HG02571 (cell line): ENCODE results near the gene TAOK3.
A peak's percentile ranks its signal among the peaks of the same experiment; 100 is the strongest.
"Not testable (repeated sequence)": the region's sequence is repeated elsewhere in the genome, so short reads cannot be mapped to it uniquely, and the experiment has no call there.

Source experiments
- ATAC-seq: cut with Tn5 transposase; IDR thresholded peaks from one replicate; pipeline ENCODE4 v1.9.1; 2021; ENCODE audit warnings: mild to moderate bottlenecking, moderate library complexity; ENCODE audit not compliant: unreplicated experiment

Gene TAOK3

DNA sequence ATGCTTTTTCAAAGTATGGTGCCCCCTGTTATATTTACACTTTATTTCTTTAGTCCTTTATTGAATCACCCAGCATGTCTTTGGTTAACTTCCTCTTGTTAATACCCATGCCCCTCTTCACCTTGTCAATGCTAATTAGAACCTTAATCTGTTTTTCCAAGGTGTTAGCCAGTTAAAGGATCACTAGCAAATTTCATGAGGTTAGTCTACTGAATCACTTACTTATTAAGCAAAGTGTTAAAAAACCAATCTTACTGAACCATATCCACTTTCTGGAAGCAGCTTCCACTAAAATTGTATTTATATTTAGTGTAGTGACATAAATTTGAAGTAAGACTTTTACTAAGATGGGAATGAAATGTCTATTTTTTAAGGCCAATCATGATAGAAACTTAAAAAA, 27.9 kb downstream of the TAOK3 start:
- ATAC-seq, result no peak

DNA sequence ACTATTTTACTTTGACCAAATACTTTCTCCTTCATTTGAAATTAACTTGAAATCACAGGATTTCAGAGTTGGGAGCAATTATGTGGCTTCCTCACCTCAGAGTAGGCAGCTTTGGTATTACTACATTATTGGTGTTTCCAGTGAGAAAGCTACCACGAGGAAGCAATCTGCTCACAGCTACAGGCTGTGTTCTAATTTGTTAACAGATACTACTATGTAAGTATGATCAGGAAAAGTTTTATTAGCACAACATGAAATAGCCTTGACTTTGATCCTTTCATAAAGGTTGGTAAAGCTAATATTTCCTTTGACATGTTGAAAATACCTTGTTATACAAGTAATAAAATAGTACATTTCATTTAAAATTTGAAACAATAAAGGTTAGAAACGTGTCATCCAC, 30.6 kb downstream of the TAOK3 start:
- no peak for ATAC-seq

DNA sequence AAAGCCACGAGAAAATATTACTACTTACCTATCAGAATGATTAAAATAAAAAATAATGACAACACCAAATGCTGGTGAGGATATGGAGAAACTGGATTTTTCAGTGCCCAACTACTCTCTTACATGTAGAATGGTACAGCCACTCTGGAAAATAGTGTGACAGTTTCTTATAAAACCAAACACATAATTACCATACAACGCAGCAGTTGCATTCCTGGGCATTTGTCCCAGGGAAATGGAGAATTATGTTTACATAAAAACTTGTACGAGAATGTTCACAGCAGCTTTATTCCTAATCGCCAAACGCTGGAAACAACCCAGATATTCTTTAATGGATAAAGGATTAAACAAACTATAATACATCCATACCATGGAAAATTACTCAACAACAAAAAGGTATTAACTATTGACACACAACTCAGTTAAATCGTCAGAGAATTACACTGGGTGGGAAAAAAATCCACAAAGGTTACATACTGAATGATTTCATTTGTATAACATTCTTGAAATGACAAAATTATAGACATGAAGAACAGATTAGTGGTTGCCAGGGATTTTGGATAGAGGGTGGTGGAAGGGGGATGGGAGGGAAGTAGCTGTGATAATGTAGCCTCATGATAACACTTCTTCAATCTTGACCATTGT, 35.4 kb downstream of the TAOK3 start:
- no peak for ATAC-seq

DNA sequence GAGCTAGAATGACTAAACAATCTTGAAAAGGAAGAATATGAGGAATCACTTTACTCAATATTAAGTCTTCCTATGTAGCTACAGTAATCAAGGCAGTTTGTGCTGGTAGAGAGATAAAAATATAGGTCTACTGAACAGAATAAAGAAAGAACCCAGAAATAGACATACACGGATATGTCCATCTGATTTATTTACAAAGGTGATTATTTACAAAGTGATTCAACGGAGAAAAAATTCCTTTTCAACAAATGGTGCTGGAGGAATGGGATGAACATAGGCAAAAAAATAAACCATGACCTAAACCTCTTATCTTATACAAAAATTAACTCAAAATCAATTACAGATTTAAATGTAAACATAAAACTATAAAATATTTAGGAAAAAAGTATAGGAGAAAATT, 36.6 kb downstream of the TAOK3 start:
- no peak for ATAC-seq

DNA sequence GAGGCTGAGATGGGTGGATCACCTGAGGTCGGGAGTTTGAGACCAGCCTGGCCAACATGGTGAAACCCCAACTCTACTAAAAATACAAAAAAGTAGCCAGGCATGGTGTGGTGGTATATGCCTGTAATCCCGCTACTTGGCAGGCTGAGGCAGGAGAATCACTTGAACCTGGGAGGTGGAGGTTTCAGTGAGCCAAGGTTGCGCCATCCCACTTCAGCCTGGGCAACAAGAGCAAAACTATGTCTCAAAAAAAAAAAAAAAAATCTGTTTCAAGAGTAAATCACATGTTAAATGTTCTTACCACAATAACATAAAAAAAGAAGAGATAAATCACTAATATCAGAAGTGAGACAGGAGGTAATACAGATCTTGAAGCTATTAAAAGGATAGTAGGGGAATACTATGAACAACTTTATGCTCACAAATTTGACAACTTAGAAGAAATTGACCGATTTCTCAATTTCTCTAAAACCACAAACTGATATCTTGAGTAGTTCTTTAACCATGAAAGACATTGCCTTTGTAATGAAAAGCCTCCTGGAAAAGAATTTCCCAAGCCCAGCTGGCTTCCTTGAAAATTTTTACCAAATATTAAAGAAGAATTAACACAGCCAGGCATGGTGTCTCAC, 37.7 kb downstream of the TAOK3 start:
- no peak for ATAC-seq

DNA sequence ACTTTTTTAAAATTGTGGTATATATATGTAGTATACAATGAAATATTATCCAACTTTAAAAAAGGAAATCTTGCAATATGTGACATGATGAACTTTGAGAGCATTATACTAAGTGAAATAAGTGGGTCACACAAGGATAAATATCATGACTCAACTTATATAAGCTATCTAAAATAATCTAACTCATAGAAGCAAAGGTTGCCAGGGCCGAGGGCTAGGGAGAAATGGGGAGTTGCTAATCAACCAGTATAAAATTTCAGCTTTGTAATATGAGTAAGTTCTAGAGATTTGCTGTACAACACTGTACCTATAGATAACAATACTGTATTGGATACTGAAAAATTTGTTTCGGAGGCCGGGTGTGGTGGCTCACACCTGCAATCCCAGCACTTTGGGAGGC, 38.5 kb downstream of the TAOK3 start:
- no peak for ATAC-seq

DNA sequence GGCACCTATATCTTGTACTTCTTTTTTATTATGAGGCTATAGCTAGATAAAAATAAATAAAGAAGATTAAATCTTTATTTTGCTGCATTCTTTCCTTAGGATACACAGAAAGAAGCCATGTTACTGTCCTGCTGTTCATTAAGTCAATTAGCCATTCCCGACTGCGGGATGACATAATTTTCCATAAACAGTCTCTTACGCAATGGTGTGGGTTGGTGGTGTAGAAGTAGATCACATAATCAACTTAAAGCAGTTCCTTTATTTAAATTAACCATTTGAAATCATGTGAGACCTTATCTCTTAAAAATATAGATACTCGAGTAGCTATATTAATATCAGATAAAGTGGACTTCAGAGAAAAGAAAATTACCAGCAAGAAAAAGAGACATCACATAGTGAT, 40.2 kb downstream of the TAOK3 start:
- ATAC-seq, result no peak

DNA sequence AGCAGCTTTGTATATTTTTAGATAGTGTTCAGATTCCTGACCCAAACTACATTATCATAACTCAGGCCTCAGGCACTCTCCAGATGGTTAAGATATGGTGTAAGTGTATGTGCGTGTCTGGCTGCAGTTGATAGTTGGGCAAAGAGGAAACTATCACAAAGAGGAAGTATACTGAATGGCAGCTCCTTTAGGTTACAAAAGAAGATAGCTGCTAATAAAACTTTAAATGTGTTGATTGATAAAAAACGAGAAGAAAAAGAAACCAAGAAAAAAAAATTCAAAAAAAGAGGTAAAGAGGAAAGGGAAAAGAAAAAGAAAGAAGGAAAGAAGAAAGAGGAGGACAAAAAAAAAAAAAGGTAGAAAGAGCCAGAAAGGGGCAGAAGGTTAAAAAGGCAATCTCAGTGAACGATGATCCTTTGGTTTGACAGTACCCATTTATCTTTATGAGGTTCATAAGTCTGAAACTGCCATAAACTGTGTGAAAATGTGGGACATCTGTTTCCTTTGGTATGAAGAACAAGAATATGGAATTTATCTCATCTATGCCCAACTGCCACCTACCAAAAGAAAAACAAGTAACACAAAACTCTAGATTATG, 42.2 kb downstream of the TAOK3 start:
- no peak for ATAC-seq

DNA sequence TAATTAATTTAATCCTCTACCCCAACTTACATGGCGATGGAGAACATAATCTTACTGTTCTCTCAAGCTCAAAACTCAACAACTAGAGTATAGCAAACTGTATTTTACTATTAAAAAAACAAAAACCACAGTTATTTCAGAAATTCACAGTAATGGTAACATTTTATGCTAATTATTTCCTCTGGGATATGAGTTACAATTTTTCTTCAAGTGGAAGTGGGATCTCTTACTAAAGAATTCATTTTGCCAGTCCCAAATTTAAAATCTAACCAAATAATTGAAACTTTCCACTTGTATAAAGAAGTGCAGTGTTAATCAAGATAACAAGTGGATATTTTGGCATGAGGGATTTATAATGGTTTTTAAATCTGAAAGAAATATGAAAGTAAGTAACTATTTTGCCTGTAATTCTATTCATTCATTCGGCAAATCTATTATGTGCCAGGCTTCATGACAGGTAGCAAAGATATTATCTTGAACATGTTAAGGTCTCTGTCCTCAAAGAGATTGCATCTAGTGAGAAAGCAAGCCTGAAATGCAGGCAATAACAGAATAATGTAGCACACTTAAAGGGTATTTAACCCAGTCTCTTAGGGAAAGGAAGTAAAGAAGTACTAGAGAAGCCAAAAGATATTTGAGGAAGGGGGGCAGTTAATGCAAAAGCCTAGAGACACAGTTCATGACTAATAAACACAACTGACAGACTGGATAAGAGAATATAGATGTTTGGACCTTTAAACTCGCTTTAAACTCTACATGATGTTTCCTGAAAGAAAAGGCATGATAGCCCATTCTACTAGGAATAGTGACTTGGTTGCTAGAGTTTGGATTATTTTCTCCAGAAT, 44.0 kb downstream of the TAOK3 start:
- no peak for ATAC-seq

DNA sequence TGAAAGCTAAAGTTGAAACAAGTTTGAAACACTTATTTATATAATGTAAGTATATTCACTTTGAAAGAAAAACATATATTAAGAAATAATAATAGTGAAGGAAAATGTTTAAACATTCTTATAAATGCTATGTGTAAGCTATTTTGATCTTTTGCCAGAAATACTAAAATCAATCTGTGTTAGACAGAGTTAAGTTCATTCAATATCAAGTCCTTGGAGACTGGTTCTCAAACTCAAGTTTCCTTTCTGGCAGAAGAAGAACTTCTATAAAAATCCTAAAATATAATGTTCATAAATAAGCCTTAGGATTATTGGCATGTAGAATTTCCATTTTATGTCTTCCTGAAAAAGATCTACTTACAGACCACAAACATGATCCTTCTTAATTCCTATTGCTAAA, 45.3 kb downstream of the TAOK3 start:
- ATAC-seq, result no peak

DNA sequence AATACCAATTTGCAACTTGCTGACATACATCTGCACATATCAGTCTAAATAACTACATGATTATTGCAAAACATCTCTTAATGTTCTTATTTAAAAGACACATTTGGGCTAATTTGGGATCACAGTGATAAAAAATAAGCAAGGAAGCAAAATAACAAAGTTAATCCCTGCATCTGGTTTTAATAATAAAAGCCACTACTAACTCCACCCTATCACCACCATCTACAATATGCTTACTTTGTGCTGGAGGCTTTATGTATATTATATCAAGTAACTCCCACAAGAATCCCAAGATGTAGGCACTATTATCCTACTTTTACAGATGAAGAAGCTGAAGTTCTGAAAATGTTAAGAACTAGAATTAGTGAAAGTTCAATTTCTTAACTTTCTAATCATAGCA, 45.7 kb downstream of the TAOK3 start:
- ATAC-seq, result no peak

DNA sequence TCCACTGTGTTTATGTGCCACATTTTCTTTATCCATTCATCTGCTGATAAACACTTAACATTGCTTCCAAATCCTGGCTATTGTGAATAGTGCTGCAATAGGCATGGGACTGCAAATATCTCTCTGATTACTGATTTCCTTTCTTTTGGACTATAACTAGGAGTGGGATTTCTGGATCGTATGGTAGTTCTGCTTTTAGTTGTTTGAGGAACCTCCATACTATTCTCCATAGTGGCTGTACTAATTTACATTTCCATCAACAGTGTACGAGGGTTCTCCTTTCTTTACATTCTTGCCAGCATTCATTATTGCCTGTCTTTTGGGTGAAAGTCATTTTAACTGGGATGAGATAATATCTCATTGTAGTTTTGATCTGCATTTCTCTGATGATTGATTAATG, 47.6 kb downstream of the TAOK3 start:
- no peak for ATAC-seq

DNA sequence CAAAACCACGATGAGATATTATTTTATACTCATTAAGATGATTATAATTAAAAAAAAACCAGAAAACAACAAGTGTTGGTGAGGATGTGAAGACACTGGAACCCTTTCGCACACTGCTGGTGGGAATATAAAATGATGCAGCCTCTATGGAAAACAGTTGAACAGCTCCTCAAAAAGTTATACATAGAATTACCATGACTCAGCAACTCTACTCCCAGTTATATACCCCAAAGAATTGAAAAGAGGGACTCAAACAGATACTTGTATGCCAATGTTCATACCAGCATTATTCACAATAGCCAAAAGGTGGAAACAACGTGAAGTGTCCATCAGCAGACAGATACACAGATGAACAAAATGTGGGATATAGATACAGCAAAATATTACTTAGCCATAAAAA, 53.1 kb downstream of the TAOK3 start:
- ATAC-seq, result no peak

DNA sequence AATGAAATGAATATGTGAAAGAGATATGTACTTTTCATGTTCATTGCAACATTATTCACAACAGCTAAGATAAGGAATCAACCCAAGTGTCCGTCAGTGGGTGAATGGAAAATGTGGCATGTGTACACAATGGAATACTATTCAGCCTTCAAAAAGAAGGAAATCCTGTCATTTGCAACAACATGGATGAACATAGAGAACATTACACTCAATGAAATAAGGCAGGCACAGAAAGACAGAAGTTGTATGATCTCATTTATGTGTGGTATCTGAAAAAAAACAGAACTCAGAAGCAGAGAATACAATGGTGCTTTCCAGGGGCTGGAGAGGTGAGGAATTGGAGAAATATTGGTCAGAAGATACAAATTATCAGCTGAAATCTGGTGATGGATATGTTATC, 54.0 kb downstream of the TAOK3 start:
- ATAC-seq, result no peak

DNA sequence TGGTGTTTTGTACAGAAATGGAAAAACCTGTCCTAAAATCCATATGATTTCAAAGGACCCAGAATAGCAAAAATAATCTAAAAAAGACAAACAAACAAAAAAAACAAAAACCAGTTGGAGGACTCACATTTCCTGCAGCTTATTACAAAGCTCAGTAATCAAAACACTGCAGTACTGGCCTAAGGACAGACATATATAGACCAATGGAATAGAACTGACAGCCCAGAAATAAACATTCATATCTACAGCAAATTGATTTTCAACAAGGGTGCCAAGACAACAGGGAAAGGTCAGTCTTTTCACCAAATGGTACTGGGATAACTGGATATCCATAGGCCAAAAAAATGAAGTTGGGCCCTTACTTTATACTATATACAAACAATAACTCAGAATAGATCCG, 55.0 kb downstream of the TAOK3 start:
- ATAC-seq, result no peak

DNA sequence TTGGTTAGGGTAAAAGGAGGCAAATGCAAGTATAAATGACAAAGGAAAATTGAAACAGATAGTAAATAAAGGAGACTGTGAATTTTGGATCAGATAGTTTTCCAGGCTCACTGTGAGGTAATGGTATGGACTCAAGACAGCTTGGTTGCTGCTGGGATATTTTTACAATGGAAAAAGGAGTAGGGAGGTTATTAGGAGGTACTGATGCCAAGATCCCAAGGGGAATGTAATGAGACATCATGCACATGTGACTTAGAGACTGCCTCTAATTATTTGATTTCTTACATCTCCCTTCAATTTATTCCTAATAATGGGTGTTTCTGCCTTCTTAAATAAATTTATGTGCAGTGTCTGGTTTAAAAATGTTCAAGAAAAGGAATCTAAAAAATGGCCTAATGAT, 56.9 kb downstream of the TAOK3 start:
- ATAC-seq, result no peak

DNA sequence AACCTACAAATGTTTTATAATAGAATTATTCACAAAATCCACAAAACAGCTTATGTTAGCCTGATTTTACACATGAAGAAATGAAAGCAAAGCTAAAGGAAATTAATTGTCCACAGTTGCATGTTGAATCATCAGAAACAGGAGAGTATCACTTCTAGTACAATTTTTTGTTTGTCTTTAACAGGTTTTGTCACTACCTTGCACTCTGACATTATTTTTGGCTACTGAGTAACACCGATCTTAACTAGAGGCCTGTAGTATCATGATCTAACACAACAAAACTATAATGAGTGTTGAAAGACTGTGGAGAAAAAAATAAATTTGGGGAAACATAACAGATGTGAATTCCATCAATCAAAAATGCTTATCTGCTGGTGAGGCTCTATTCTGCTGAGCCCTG, 60.1 kb downstream of the TAOK3 start:
- peak; percentile 61 for ATAC-seq

DNA sequence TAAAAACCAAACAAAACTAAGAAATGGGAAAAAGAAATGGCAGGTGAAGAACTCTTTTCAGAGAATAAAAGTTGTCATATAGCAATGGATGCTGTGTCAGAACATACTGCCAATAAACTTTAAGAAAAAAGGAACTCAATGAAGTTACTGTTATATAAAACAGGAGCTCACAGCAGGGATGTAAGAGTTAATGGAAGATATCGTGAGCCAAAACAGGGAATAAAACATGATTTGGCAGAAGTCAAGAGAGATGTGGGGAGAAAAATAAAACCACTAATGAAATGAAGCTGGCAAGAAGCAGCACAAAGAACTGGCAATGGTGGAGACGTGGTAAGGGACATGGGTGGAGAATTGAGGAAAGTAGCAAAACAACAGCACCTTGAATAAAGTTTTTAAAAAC, 61.0 kb downstream of the TAOK3 start:
- ATAC-seq, result no peak

DNA sequence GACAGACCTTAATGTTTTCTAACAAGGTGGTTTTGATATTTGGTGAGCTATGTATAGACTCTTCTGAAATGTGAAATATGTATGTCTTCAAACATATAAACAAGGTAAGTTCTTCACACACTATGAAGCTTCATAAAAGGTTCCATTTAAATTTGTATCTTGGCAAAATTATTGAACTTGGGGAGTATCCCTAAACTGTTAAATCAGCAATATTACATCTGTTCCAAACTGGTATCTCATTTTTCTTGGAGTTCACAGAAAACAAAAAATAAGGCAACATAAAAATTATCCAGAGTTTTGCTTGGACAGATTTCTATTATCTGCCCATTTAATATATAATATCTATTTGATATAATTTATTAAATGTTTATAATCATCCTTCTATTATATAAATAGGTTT, 62.4 kb downstream of the TAOK3 start:
- no peak for ATAC-seq

DNA sequence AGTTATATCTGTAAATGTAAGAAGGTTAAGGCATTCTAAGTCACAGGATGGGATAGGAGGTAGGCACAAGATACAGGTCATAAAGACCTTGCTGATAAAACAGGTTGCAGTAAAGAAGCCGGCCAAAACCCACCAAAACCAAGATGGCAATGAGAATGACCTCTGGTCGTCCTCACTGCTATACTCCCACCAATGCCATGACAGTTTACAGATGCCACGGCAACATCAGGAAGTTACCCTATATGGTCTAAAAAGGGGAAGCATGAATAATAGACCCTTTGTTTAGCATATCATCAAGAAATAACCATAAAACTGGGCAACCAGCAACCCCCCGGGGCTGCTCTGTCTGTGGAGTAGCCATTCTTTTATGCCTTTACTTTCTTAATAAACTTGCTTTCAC, 64.7 kb downstream of the TAOK3 start:
- ATAC-seq, result not testable (repeated sequence)

DNA sequence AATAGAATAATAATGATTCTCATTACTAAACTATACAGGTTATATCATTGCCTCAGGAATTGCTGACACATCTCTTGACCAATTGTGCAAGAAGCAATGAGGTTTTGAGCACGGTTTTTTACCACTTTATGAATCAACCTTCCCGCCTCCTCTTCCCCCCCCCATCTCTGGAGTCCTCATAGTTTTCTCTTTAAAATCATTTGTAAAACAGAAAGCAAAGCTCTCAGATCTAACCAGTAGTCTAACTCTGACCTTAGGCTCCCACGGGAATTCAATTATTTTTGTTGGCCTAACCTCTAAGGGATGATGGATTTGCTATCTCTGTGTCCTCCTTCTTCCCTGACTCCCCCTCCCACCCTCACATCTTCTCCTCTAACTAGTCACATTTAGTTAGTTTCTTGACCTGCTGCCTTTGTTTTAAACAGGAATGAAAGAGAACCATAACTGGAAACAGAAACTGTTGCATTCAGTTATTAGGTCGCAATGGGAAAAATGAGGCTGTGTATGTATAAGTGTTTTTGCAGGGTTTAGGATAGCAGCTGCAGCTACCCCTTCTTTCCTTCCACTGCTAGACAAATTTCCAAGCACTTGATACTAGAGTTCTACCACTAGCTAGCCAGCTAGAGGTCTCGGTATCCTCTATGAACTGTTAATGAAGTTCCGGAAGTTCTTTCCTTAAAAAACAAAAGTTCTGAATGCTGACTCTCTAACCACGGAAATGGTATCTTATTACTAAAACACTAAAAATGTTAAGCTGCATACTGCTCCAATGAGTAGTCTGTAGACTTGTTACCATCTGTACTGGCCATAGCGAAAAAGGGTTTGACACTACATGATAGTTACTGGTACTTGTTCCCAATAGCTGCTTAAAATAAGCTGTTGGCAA, 65.4 kb downstream of the TAOK3 start:
- ATAC-seq, result no peak
